ENCODE results near the gene BTG4.

The BTG4 gene

GRCh38 chr11:111537336-111537860, 25.2 kb upstream of the BTG4 start:
- no peak for DNase-seq (ENCODE audit: low read depth)

- DNase-seq (ENCODE audit: low read depth): no peak
These were observed 23.1 kb upstream of the BTG4 start for GRCh38 chr11:111535281-111535680.

GRCh38 chr11:111532365-111532709, 20.2 kb upstream of the BTG4 start:
- no peak for DNase-seq (ENCODE audit: low read depth)

GRCh38 chr11:111531687-111532364, 19.6 kb upstream of the BTG4 start:
- DNase-seq (ENCODE audit: low read depth): no peak

GRCh38 chr11:111531136-111531535, 18.9 kb upstream of the BTG4 start:
- no peak for DNase-seq (ENCODE audit: low read depth)

- no peak for DNase-seq (ENCODE audit: low read depth)
These were observed 17.9 kb upstream of the BTG4 start for GRCh38 chr11:111530091-111530490.

GRCh38 chr11:111528557-111528956, 16.4 kb upstream of the BTG4 start:
- no peak for DNase-seq (ENCODE audit: low read depth)

- no peak for DNase-seq (ENCODE audit: low read depth)
These were observed 15.1 kb upstream of the BTG4 start for GRCh38 chr11:111527279-111527678.

GRCh38 chr11:111526501-111526900, 14.3 kb upstream of the BTG4 start:
- DNase-seq (ENCODE audit: low read depth): no peak

GRCh38 chr11:111525456-111525855, 13.3 kb upstream of the BTG4 start:
- no peak for DNase-seq (ENCODE audit: low read depth)

- no peak for DNase-seq (ENCODE audit: low read depth)
These were observed 11.9 kb upstream of the BTG4 start for GRCh38 chr11:111524056-111524455.

GRCh38 chr11:111523343-111523742, 11.2 kb upstream of the BTG4 start:
- DNase-seq (ENCODE audit: low read depth): no peak

GRCh38 chr11:111522426-111522825, 10.2 kb upstream of the BTG4 start:
- no peak for DNase-seq (ENCODE audit: low read depth)

GRCh38 chr11:111521135-111521534, 8.9 kb upstream of the BTG4 start:
- DNase-seq (ENCODE audit: low read depth): no peak

GRCh38 chr11:111520560-111520959, 8.4 kb upstream of the BTG4 start:
- no peak for DNase-seq (ENCODE audit: low read depth)

- no peak for DNase-seq (ENCODE audit: low read depth)
These were observed 6.5 kb upstream of the BTG4 start for GRCh38 chr11:111518668-111519067.

- no peak for DNase-seq (ENCODE audit: low read depth)
These were observed 3.4 kb upstream of the BTG4 start for GRCh38 chr11:111515591-111515990.

- no peak for DNase-seq (ENCODE audit: low read depth)
These were observed 2.2 kb upstream of the BTG4 start, which contains the start of gene HOATZ for GRCh38 chr11:111514216-111515031. HOATZ (plus strand) TSS chr11:111514778; CDS start chr11:111514785, 7 bp downstream.

- no peak for DNase-seq (ENCODE audit: low read depth)
These were observed 1.0 kb upstream of the BTG4 start for GRCh38 chr11:111513240-111513605.

- DNase-seq (ENCODE audit: low read depth): no peak
These were observed 1.9 kb downstream of the BTG4 start for GRCh38 chr11:111510311-111510710.

- no peak for DNase-seq (ENCODE audit: low read depth)
These were observed 9.6 kb downstream of the BTG4 start for GRCh38 chr11:111502611-111503010.

- no peak for DNase-seq (ENCODE audit: low read depth)
These were observed 11.7 kb downstream of the BTG4 start for GRCh38 chr11:111500481-111500880.

GRCh38 chr11:111499483-111499882, 12.7 kb downstream of the BTG4 start:
- no peak for DNase-seq (ENCODE audit: low read depth)
